ENCODE measurements around the gene ATP9A. TPM values are rescaled to one million over a fixed set of nuclear protein-coding genes. Genes with fewer than 3 reads are reported as not detected.
A peak's percentile ranks its signal among the peaks of the same experiment; 100 is the strongest.

ATP9A gene
- total RNA-seq, 1 experiment from 2014 or later: 12.1 TPM

DNA sequence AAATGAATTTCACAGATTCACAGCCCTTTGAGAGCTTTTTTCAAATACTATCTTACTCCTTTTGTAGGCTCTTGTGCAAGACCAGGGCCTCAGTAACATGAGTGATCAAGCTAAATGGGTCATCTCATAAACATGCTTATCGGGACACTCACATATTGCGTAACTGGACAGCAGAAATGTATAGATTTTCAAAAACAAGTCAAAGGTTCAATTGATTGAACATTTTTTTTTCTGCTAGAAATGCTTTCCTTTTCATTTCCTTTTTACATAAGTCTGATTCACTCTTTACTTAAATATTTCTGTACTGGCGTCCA lies 42.8 kb upstream of the ATP9A start:
- H3K14ac ChIP-seq (ENCODE audit: insufficient read depth, low read length): no peak overlapping the region
- no CpG with 5 or more reads among the region's 3 CpGs for WGBS (ENCODE audit: extremely low coverage, insufficient read length, low lambda C conversion rate)

More for the DNA sequence above, 42.8 kb upstream of the ATP9A start:
- no peaks in the 10 kb centered on the region for H3K36me3 Mint-ChIP-seq (ENCODE audit: insufficient read depth in 1 of 3, low read depth in 3 of 3)
- Histone ChIP-seq H3K79me1 (ENCODE audit: insufficient read depth, low read depth, low read length, poor library complexity, severe bottlenecking) (no peaks in the 10 kb centered on the region), H4K8ac (replicated peaks; ENCODE audit: insufficient read length, low read depth, low read length) (no peak overlapping the region), H3K79me2 (ENCODE audit: insufficient read depth, low read length) (no peaks in the 10 kb centered on the region), H4K20me1 (ENCODE audit: control insufficient read depth, insufficient read depth, insufficient read length) (no peaks in the 10 kb centered on the region), H2AK5ac (ENCODE audit: insufficient read length, low read length) (no peak overlapping the region), H2BK12ac (ENCODE audit: insufficient read length, low read depth, low read length) (no peak overlapping the region), H2AFZ (ENCODE audit: low read length) (no peak overlapping the region), H2BK20ac (ENCODE audit: low read depth, low read length, poor library complexity, severe bottlenecking) (no peak overlapping the region), H3K56ac (ENCODE audit: insufficient read length, low read depth, low read length) (no peak overlapping the region), H3K27me3 (ENCODE audit: insufficient read depth, low read length) (no peaks in the 10 kb centered on the region), H2BK120ac (ENCODE audit: low read depth, low read length, poor library complexity, severe bottlenecking) (no peak overlapping the region), H2BK15ac (ENCODE audit: low read depth, low read length) (no peak overlapping the region), H3K27ac (ENCODE audit: insufficient read length, low read depth, low read length) (no peak overlapping the region), H4K5ac (ENCODE audit: insufficient read length, low read depth, low read length) (no peak overlapping the region), H3K9ac (ENCODE audit: extremely low read depth, insufficient read length, low read length) (no peak overlapping the region), H4K91ac (ENCODE audit: insufficient read length, low read depth, low read length) (no peak overlapping the region), H3K9me3 (ENCODE audit: control insufficient read depth, low read depth, low read length) (no peaks in the 10 kb centered on the region), H3K4ac (ENCODE audit: low read depth, low read length) (no peak overlapping the region), H3K4me2 (ENCODE audit: insufficient read depth, insufficient read length, low read length) (no peak overlapping the region), H3K23me2 (ENCODE audit: insufficient read length, low read depth, low read length, poor library complexity, severe bottlenecking) (no peaks in the 10 kb centered on the region), H3K4me1 (ENCODE audit: insufficient read depth, low read length) (peaks cover 4% of the 10 kb centered on the region; the same call in 1 of the 2 replicates), H3K18ac (ENCODE audit: insufficient read length, low read depth, low read length) (no peak overlapping the region), H3K23ac (ENCODE audit: insufficient read length, low read depth, low read length) (no peak overlapping the region), H2BK5ac (ENCODE audit: insufficient read length, low read length) (no peak overlapping the region), H3T11ph (ENCODE audit: low read length) (no peak overlapping the region)
- H3K9me3 Mint-ChIP-seq: no peaks in the 10 kb centered on the region
- no peak overlapping the region for H3K4me3 Mint-ChIP-seq
- H3K4me1 Mint-ChIP-seq: peaks cover 29 to 30% of the 10 kb centered on the region in 2 experiments
- H3K27ac Mint-ChIP-seq: peak overlapping the region in 2 of 3 experiments; percentile 30 to 35; a peak in 4 of 7 replicates
- TF ChIP-seq, protein P1, sequence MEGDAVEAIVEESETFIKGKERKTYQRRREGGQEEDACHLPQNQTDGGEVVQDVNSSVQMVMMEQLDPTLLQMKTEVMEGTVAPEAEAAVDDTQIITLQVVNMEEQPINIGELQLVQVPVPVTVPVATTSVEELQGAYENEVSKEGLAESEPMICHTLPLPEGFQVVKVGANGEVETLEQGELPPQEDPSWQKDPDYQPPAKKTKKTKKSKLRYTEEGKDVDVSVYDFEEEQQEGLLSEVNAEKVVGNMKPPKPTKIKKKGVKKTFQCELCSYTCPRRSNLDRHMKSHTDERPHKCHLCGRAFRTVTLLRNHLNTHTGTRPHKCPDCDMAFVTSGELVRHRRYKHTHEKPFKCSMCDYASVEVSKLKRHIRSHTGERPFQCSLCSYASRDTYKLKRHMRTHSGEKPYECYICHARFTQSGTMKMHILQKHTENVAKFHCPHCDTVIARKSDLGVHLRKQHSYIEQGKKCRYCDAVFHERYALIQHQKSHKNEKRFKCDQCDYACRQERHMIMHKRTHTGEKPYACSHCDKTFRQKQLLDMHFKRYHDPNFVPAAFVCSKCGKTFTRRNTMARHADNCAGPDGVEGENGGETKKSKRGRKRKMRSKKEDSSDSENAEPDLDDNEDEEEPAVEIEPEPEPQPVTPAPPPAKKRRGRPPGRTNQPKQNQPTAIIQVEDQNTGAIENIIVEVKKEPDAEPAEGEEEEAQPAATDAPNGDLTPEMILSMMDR (conservative IDR thresholded peaks at IDR 0.05): no peak
- no peaks in the 10 kb centered on the region for H3K27me3 Mint-ChIP-seq (ENCODE audit: low read depth)
- no peak for DNase-seq

Measured in H9 (cell line).